NCI-H146 treated with DMSO at 0.1 percent for 48 hours (cell line): ENCODE results near the gene BICD1.
"Not testable (repeated sequence)": the region's sequence is repeated elsewhere in the genome, so short reads cannot be mapped to it uniquely, and the experiment has no call there.

Experiments used
- DNase-seq: peaks from one replicate; lab custom pipeline; 2025; ENCODE audit not compliant: unreplicated experiment; lab: John Stamatoyannopoulos, UW

Gene BICD1

GRCh38 chr12:32187127-32187526 lies 80.5 kb downstream of the BICD1 start:
- peak; percentile 13 for DNase-seq

GRCh38 chr12:32191445-32191844 lies 84.8 kb downstream of the BICD1 start:
- no peak for DNase-seq

- DNase-seq: no peak
Observed at GRCh38 chr12:32196250-32197198, 89.9 kb downstream of the BICD1 start.

GRCh38 chr12:32197421-32197820 lies 90.8 kb downstream of the BICD1 start:
- DNase-seq: no peak

GRCh38 chr12:32198555-32198954 lies 91.9 kb downstream of the BICD1 start:
- DNase-seq: no peak

- no peak for DNase-seq
Observed at GRCh38 chr12:32201096-32201495, 94.4 kb downstream of the BICD1 start.

- DNase-seq: no peak
Observed at GRCh38 chr12:32201976-32202375, 95.3 kb downstream of the BICD1 start.

- no peak for DNase-seq
Observed at GRCh38 chr12:32205731-32206130, 99.1 kb downstream of the BICD1 start.

- DNase-seq: no peak
Observed at GRCh38 chr12:32208355-32208754, 101.7 kb downstream of the BICD1 start.

- DNase-seq: no peak
Observed at GRCh38 chr12:32211066-32211899, 104.6 kb downstream of the BICD1 start.

GRCh38 chr12:32211900-32212156 lies 105.2 kb downstream of the BICD1 start:
- peak; percentile 39 for DNase-seq

GRCh38 chr12:32214723-32215122 lies 108.1 kb downstream of the BICD1 start:
- no peak for DNase-seq

GRCh38 chr12:32217354-32218310 lies 111.0 kb downstream of the BICD1 start:
- no peak for DNase-seq

GRCh38 chr12:32223941-32224340 lies 117.3 kb downstream of the BICD1 start:
- DNase-seq: no peak

GRCh38 chr12:32226768-32227167 lies 120.1 kb downstream of the BICD1 start:
- no peak for DNase-seq

- no peak for DNase-seq
Observed at GRCh38 chr12:32229971-32230612, 123.4 kb downstream of the BICD1 start.

- DNase-seq: no peak
Observed at GRCh38 chr12:32230613-32230993, 124.0 kb downstream of the BICD1 start.

GRCh38 chr12:32231361-32231760 lies 124.7 kb downstream of the BICD1 start:
- not testable (repeated sequence) for DNase-seq

- DNase-seq: no peak
Observed at GRCh38 chr12:32233568-32233967, 126.9 kb downstream of the BICD1 start.

GRCh38 chr12:32235251-32235650 lies 128.6 kb downstream of the BICD1 start:
- no peak for DNase-seq

- DNase-seq: no peak
Observed at GRCh38 chr12:32240162-32240561, 133.5 kb downstream of the BICD1 start.
